HL-60 (cell line): ENCODE results near the gene ZNF365.

Experiments used
- DNase-seq, 2 experiments: peaks; one replicate each; pipeline ENCODE4 v3.0.0-alpha.2; 2010 to 2020; ENCODE audit warnings: low read depth in 1 of 2, low spot score in 1 of 2
- H3K27ac ChIP-seq: fragments of 250-450 bp; sonication (Bioruptor Pico); replicated peaks from 2 replicates; pipeline ENCODE4 v1.5.1; 2020; ENCODE audit warnings: mild to moderate bottlenecking, moderate library complexity
- H3K27me3 ChIP-seq: fragments of 250-450 bp; sonication (Bioruptor Pico); 2 replicates; pipeline ENCODE4 v1.5.1; 2021; ENCODE audit warnings: mild to moderate bottlenecking, moderate library complexity; ENCODE audit not compliant: insufficient read depth, poor library complexity, severe bottlenecking
- H3K4me3 ChIP-seq: replicated peaks from 2 replicates; pipeline ENCODE4 v1.5.1; 2011; ENCODE audit warnings: mild to moderate bottlenecking, control low read depth, low read length; ENCODE audit not compliant: insufficient read depth
- GABPA ChIP-seq: IDR thresholded peaks from 2 replicates; pipeline ENCODE4 v1.6.1; 2012; ENCODE audit warnings: low read depth
- POLR2AphosphoS5 ChIP-seq: IDR thresholded peaks from 2 replicates; pipeline ENCODE4 v1.6.1; 2012; ENCODE audit warnings: low read depth
- REST ChIP-seq: IDR thresholded peaks from 2 replicates; pipeline ENCODE4 v1.6.1; 2012; ENCODE audit warnings: low read depth; ENCODE audit not compliant: insufficient replicate concordance
- SPI1 ChIP-seq: IDR thresholded peaks from 2 replicates; pipeline ENCODE4 v1.6.1; 2012; ENCODE audit warnings: low read depth, mild to moderate bottlenecking, borderline replicate concordance
- TF ChIP-seq, protein P1 (sequence below): IDR thresholded peaks from one replicate; pipeline ENCODE4 v1.5.1; 2011; ENCODE audit warnings: low read length, control low read depth, inconsistent platforms; ENCODE audit not compliant: insufficient read depth

Gene ZNF365

GRCh38 chr10:62330213-62330612 lies 44.0 kb upstream of the ZNF365 start:
- no peak overlapping the region for H3K4me3 ChIP-seq
- H3K27me3 ChIP-seq: no peaks in the 10 kb centered on the region
- no peak overlapping the region for H3K27ac ChIP-seq
- TF ChIP-seq SPI1 (no peak), REST (no peak), GABPA (no peak), POLR2AphosphoS5 (no peak)
- TF ChIP-seq, protein P1, sequence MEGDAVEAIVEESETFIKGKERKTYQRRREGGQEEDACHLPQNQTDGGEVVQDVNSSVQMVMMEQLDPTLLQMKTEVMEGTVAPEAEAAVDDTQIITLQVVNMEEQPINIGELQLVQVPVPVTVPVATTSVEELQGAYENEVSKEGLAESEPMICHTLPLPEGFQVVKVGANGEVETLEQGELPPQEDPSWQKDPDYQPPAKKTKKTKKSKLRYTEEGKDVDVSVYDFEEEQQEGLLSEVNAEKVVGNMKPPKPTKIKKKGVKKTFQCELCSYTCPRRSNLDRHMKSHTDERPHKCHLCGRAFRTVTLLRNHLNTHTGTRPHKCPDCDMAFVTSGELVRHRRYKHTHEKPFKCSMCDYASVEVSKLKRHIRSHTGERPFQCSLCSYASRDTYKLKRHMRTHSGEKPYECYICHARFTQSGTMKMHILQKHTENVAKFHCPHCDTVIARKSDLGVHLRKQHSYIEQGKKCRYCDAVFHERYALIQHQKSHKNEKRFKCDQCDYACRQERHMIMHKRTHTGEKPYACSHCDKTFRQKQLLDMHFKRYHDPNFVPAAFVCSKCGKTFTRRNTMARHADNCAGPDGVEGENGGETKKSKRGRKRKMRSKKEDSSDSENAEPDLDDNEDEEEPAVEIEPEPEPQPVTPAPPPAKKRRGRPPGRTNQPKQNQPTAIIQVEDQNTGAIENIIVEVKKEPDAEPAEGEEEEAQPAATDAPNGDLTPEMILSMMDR: no peak
- no peak for DNase-seq

GRCh38 chr10:62332406-62332805 lies 41.8 kb upstream of the ZNF365 start:
- no peak for TF ChIP-seq GABPA
- TF ChIP-seq, protein P1: no peak
- no peak for TF ChIP-seq POLR2AphosphoS5
- no peak for TF ChIP-seq REST
- no peak for TF ChIP-seq SPI1
- Histone ChIP-seq H3K27me3 (no peaks in the 10 kb centered on the region), H3K27ac (no peak overlapping the region), H3K4me3 (no peak overlapping the region)
- DNase-seq: no peak

DNA sequence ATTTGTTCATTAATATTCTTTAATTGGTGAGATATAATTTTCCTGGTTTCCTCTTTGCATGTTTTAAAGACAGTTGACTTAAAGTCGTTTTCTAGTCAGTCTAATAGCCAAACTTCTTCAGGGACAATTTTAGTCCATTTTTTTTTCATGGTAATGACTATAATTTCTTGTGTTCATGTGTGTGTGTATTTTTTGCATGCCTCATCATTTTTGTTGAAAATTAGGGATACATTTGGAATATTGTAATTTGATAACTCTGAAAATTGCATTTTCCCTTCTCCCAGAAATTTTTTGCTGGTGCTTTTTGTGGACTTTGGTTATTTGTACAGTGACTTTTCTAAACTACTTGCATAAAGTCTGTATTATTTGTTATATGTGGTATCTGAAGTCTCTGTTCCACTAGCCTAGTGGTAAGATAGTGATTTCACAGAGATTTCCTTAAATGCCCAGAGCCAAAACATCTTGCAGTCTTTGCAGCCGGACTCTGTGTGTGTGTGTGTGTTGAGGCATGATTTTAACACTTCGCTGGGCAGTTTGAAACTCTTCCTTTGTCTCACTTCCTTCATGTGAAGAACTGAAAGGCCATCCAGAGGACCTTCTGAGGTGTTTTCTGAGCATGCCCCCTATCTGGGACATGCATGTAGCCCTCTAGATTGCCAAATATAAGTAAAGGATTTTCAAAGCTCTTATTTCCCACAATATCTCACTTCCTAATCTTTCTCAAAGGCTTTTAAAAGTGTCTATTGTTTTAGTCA lies 40.9 kb upstream of the ZNF365 start:
- TF ChIP-seq SPI1: no peak
- no peak for TF ChIP-seq POLR2AphosphoS5
- no peak for TF ChIP-seq GABPA
- H3K27me3 ChIP-seq: no peaks in the 10 kb centered on the region
- no peak overlapping the region for H3K27ac ChIP-seq
- DNase-seq: no peak
- H3K4me3 ChIP-seq: no peak overlapping the region

DNA sequence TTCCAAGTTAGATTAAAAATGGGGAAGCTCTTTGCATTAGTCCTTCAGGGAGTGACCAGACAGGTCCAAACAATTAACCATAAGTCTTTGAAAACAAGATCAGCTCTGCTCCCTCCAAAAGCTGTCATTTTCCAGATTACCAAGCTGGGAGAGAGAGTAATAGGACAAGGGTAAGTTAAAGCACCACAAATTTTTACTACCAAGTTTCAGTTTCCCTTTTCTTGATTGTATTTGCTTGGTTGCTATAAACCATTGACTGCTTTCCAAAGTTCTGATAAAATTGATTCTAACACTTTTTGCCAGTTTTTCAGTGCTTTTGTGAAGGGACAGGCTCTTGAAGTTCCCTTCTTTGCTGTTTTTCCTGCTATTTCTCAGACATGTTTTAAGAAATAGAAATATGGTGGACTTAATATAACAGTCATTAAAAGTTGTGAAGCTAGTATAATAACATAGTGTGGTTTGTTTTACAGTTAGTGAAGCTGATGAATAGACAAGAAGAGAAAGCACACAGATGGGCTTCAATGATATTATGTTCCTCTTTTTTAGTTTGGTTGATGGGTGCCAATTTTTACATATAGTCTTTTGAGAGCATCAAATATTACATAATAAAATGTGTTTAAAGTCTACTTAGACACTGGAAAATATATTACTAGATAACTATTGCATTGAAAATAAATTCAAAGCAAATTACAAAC lies 40.0 kb upstream of the ZNF365 start:
- Histone ChIP-seq H3K4me3 (no peak overlapping the region), H3K27ac (no peak overlapping the region), H3K27me3 (no peaks in the 10 kb centered on the region)
- TF ChIP-seq SPI1 (no peak), REST (no peak), GABPA (no peak), POLR2AphosphoS5 (no peak)
- TF ChIP-seq, protein P1: no peak
- DNase-seq: no peak
